Prostate gland (tissue), 2 donors: Measurements from ENCODE around the gene LRBA. TPM values are rescaled to one million over a fixed set of nuclear protein-coding genes. Genes with fewer than 3 reads are reported as not detected.

Source experiments
- DNase-seq: peaks from one replicate; pipeline ENCODE4 v3.0.0-alpha.2; 2019; ENCODE audit warnings: low spot score
- H3K27ac ChIP-seq, 2 donors: fragments of 200-600 bp; sonication (generic); 2 replicates each; pipeline ENCODE4 v1.5.1; 2017 to 2019
- H3K27me3 ChIP-seq: fragments of 200-600 bp; sonication (generic); replicated peaks from 2 replicates; pipeline ENCODE4 v1.5.1; 2019; ENCODE audit not compliant: insufficient read depth
- H3K36me3 ChIP-seq, 2 donors: fragments of 200-600 bp; sonication (generic); 1 replicate in 1 of 2; 2 replicates in 1 of 2; pipeline versions ENCODE4 v1.5.1 to v1.8.1; 2017 to 2019
- H3K4me1 ChIP-seq: fragments of 200-600 bp; sonication (generic); replicated peaks from 2 replicates; pipeline ENCODE4 v1.5.1; 2019
- H3K4me3 ChIP-seq, 2 donors: fragments of 200-600 bp; sonication (generic); 2 replicates each; pipeline ENCODE4 v1.5.1; 2017 to 2019
- H3K9me3 ChIP-seq: fragments of 200-600 bp; sonication (generic); 2 replicates; pipeline ENCODE4 v1.5.1; 2017
- POLR2A ChIP-seq: fragments of 450-650 bp; IDR thresholded peaks from one replicate; pipeline ENCODE4 v1.6.1; 2016; ENCODE audit warnings: antibody characterized with exemption, mild to moderate bottlenecking
- POLR2AphosphoS5 ChIP-seq: sonication (generic); formaldehyde crosslinking; IDR thresholded peaks from one replicate; pipeline ENCODE4 v1.6.1; 2017; ENCODE audit warnings: antibody characterized with exemption
- WGBS: methylation state at CpG from one replicate; pipeline ENCODE4 v1.1.5; 2018; 5-methylcytosine and 5-hydroxymethylcytosine counted together
- intact Hi-C: fragments of 100-400 bp; cut with DNase I; formaldehyde crosslinking; loops from one replicate; pipeline ENCODE4 v1.14.2; 2022
- total RNA-seq, 2 donors: library from RNA; depleted of rRNA; stranded (reverse); fragments of >200 nt; gene quantifications; one replicate each; pipeline ENCODE4 v1.1.0, GENCODE V29; 2016
- TF ChIP-seq, protein P1 (sequence below), 4 experiments: fragments of 200-600 bp in 2 of 4; fragments of 450-650 bp in 2 of 4; sonication (generic) in 2 of 4; IDR thresholded peaks; 1 replicate in 3 of 4; 2 replicates in 1 of 4; pipeline ENCODE4 v1.5.1; 2016 to 2019; ENCODE audit warnings: antibody characterized with exemption in 4 of 4, mild to moderate bottlenecking in 2 of 4, moderate library complexity in 2 of 4

Gene LRBA
- total RNA-seq, 2 donors from 2014 or later, result 69.8 to 79.8 TPM

DNA sequence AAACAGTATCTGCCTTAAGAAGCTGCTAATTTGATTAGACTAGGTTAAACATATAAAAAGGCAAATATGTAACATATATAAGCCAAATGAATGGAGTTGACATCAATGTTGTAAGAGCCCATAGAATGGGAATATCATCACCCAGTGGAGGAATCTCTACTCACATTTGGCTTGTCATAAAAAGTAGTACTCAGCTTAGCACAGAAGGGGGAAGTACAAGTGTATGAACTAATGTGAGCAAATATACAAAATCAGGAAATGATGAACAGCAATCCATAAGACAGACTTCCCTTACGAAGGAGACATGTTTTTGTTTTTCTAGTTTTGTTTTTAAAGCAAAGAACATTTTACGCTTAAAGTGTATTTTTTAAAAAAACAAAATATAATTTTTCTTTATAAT lies 358.2 kb downstream of the LRBA start:
- intact Hi-C loops, result no loop called here
- no peaks in the 10 kb centered on the region for H3K27me3 ChIP-seq
- no peaks in the 10 kb centered on the region for H3K36me3 ChIP-seq
- 95% methylated on average over 2 of the region's 2 CpGs for WGBS
- no peak overlapping the region for H3K4me3 ChIP-seq
- no peaks in the 10 kb centered on the region for H3K9me3 ChIP-seq
- no peak overlapping the region for H3K27ac ChIP-seq
- DNase-seq, result no peak
- H3K4me1 ChIP-seq, result no peaks in the 10 kb centered on the region
- TF ChIP-seq POLR2A, result no peak
- no peak for TF ChIP-seq POLR2AphosphoS5
- TF ChIP-seq, protein P1, sequence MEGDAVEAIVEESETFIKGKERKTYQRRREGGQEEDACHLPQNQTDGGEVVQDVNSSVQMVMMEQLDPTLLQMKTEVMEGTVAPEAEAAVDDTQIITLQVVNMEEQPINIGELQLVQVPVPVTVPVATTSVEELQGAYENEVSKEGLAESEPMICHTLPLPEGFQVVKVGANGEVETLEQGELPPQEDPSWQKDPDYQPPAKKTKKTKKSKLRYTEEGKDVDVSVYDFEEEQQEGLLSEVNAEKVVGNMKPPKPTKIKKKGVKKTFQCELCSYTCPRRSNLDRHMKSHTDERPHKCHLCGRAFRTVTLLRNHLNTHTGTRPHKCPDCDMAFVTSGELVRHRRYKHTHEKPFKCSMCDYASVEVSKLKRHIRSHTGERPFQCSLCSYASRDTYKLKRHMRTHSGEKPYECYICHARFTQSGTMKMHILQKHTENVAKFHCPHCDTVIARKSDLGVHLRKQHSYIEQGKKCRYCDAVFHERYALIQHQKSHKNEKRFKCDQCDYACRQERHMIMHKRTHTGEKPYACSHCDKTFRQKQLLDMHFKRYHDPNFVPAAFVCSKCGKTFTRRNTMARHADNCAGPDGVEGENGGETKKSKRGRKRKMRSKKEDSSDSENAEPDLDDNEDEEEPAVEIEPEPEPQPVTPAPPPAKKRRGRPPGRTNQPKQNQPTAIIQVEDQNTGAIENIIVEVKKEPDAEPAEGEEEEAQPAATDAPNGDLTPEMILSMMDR (IDR thresholded peaks at IDR 0.05), result no peak

DNA sequence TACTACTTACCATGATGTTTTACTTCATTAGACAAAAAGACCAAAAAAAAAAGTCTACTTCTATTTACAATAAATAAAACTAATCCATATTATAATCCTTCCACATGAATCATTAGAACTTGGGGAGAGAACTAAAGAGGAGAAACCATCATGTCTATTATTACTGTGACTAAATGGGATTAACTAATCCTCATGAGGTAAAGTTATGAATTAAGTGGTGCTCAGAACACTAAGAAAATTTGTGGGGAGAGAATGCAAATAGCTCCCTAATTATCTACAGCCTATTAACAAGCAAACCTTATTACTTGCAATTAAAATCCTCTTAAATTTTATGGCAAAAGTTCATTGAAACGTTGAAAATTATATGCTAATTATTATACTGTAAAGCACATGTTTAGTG lies 364.3 kb downstream of the LRBA start:
- no peak for DNase-seq
- H3K4me1 ChIP-seq, result no peaks in the 10 kb centered on the region
- intact Hi-C loops, result no loop called here
- 51% methylated on average over 1 of the region's 1 CpG for WGBS
- no peaks in the 10 kb centered on the region for H3K36me3 ChIP-seq
- no peak for TF ChIP-seq POLR2AphosphoS5
- TF ChIP-seq POLR2A, result no peak
- no peaks in the 10 kb centered on the region for H3K27me3 ChIP-seq
- H3K27ac ChIP-seq, result no peak overlapping the region
- H3K4me3 ChIP-seq, result no peak overlapping the region
- H3K9me3 ChIP-seq, result no peaks in the 10 kb centered on the region

DNA sequence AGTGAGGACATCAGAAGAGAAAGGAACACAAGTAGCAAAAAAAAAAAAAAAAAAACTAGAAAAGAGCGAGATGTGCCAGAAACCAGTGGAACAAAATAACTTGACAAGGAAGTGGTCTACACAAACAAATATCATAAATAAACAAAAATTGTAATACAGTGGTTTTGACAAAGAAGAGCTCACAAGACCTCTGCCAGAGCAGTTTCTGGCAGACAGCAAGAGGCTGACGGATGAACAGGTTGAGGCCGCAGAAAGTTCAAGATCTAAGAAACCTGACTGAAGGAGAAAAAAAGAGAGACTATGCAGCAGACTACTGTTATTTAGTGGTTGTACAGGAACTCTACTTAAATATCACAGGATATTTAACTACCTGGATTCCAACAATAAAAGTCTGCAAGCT lies 367.0 kb downstream of the LRBA start:
- no peak for DNase-seq
- no peak overlapping the region for H3K27ac ChIP-seq
- intact Hi-C loops, result no loop called here
- no peak overlapping the region for H3K4me3 ChIP-seq
- H3K4me1 ChIP-seq, result no peaks in the 10 kb centered on the region
- no peaks in the 10 kb centered on the region for H3K36me3 ChIP-seq
- no peaks in the 10 kb centered on the region for H3K27me3 ChIP-seq
- no peaks in the 10 kb centered on the region for H3K9me3 ChIP-seq
- WGBS, result 76% methylated on average over 3 of the region's 3 CpGs
- TF ChIP-seq POLR2AphosphoS5 (no peak), POLR2A (no peak)
- TF ChIP-seq, protein P1 (IDR thresholded peaks at IDR 0.05), result no peak

DNA sequence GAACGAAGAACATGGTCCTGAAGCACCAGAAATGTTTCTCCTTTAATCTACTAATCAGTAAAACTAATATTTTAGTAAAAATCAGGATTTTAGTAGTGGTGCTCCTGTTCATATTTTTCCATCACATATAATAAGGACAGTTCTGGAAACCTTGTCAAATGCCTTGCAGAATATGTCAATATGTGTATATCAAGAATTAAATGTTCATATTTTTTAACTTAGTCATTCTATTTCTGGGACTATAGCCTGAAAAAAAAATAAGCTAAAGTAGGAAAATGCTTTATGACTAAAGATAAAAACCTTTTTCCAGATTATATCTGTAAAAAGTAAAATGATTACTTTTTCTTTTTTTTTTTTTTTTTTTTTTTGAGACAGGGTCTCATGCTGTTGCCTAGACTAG lies 368.1 kb downstream of the LRBA start:
- no peak overlapping the region for H3K4me3 ChIP-seq
- no peaks in the 10 kb centered on the region for H3K4me1 ChIP-seq
- H3K9me3 ChIP-seq, result no peaks in the 10 kb centered on the region
- intact Hi-C loops, result no loop called here
- no peak for DNase-seq
- no peaks in the 10 kb centered on the region for H3K36me3 ChIP-seq
- H3K27me3 ChIP-seq, result no peaks in the 10 kb centered on the region
- no peak for TF ChIP-seq POLR2A
- no peak for TF ChIP-seq POLR2AphosphoS5
- TF ChIP-seq, protein P1 (IDR thresholded peaks at IDR 0.05), result no peak
- 92% methylated on average over 1 of the region's 1 CpG for WGBS
- no peak overlapping the region for H3K27ac ChIP-seq

DNA sequence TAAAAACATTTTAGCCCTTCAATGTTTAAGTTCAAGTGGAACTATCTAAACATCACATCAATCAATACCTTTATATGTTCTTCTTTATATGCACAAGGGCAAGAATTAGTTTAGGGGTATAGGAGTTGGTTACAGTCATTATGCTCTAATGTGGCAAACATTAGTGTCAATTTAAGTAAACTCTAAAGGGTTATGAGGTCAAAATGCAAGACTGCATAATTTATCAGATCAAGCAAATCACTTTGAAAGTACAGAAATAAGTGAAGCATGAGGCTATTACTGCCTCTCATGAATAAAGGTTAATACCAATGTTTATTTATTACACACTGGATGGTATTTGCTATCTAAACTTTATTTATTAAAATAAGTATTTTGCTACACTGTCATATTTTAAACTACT lies 373.5 kb downstream of the LRBA start:
- DNase-seq, result no peak
- intact Hi-C loops, result no loop called here
- no peaks in the 10 kb centered on the region for H3K36me3 ChIP-seq
- no peak overlapping the region for H3K4me3 ChIP-seq
- no peak for TF ChIP-seq POLR2A
- TF ChIP-seq POLR2AphosphoS5, result no peak
- TF ChIP-seq, protein P1 (IDR thresholded peaks at IDR 0.05), result no peak
- no peak overlapping the region for H3K27ac ChIP-seq
- no peaks in the 10 kb centered on the region for H3K4me1 ChIP-seq
- no peaks in the 10 kb centered on the region for H3K27me3 ChIP-seq
- H3K9me3 ChIP-seq, result no peaks in the 10 kb centered on the region
